Measurements from ENCODE around the gene AP1S1. TPM values are rescaled to one million over a fixed set of nuclear protein-coding genes. Genes with fewer than 3 reads are reported as not detected.
"Not testable (repeated sequence)": the region's sequence is repeated elsewhere in the genome, so short reads cannot be mapped to it uniquely, and the experiment has no call there.

The AP1S1 gene
- total RNA-seq, 1 donor from 2014 or later: 110 TPM

GRCh38 chr7:101199522-101199921 lies 45.2 kb downstream of the AP1S1 start:
- DNase-seq (ENCODE audit: low read depth in 2 of 2): not testable (repeated sequence)

GRCh38 chr7:101200504-101200861 lies 46.2 kb downstream of the AP1S1 start:
- DNase-seq (ENCODE audit: low read depth in 2 of 2): no peak

DNA sequence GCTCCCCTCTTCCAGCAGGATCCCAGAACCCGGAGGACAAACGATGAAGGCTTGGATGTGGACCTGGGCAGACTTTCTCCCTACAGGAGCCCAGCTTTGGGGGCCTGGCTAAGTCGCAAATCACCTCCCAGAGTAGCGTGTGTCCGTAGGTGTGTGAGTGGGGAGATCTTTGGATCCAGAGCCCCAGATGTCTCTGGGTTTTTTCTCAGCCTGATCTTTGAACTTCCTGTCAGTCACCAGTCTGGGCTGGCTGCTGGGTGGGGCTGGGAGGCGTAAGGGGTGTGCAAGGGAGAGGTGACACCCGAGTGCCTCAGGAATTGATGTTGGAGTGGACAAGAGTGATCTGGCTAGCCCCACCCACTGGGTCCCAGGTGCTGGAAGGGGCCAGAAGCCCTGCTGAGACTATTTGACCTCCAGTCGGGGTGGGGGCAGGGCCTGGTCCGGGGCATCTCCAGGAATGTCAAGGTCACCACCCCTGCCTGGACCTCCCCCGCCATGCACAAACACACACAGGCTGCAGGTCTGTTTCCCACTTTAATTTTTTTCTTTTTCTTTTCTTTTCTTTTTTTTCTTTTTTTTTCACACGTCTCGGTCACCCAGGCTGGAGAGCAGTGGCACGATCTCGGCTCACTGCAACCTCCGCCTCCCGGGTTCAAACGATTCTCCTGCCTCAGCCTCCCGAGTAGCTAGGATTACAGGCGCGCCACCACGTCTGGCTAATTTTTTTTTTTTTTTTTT lies 46.8 kb downstream of the AP1S1 start, which contains the start of gene MOGAT3:
Gene MOGAT3, minus strand, starts transcription at position 175 of the 738 bp plus-strand sequence. CDS start 182 bp downstream, outside the sequence.
- DNase-seq (ENCODE audit: low read depth in 2 of 2): no peak

DNA sequence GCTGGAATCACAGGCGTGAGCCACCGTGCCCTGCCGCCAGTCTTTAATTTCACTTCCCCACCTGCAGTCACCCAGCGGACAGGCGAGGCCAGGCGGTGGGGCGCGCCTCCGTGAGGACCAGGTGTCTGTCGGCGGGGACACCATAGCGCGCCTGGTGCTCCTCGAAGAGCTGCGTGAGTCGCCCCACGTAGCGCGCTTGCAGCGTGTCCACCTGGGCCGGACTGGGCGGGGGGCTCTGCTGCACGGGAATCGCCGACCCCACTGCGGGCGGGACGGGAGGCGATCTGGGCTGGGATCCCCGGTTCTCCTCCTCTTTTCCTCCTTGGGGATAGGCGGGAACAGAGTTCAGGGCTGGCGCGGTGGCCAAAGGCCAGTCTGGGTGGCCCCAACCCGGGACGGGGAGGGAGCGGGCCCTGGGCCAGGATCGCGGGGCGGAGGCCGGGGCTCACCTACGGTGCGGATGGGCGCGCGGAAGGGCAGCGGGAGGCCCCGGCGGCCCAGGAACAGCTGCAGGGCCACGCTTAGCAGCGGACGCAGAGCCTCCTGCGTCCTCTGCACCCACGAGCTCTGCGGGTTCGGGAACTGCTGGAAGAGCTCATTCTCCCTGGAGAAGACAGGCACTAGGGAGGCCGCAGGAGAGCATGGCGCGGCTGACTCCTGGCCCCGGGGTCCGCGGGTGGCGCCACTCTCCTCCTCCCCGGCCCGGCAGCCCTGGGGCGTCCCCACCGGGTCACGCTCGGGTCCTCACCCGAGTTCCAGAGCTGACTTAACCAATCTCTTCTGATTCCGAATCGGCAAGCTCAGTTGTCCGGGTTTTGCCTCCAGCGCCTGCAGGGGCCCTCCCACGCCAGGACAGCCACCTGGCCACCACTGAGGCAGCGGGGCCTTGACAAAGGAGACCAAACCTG lies 47.7 kb downstream of the AP1S1 start:
- DNase-seq (ENCODE audit: low read depth in 2 of 2): no peak

DNA sequence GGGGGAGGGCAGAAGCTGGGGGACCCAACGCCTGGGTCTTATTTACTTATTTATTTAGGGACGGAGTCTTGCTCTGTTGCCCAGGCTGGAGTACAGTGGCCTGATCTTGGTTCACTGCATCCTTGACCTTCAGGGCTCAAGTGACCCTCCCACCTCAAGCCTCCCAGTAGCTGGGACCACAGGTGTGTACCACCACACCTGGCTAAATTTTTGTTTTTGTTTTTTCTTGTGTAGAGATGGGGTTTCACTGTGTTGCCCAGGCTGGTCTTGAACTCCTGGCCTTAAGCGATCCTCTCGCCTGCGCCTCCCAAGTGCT lies 48.3 kb downstream of the AP1S1 start:
- no peak for DNase-seq (ENCODE audit: low read depth in 2 of 2)

DNA sequence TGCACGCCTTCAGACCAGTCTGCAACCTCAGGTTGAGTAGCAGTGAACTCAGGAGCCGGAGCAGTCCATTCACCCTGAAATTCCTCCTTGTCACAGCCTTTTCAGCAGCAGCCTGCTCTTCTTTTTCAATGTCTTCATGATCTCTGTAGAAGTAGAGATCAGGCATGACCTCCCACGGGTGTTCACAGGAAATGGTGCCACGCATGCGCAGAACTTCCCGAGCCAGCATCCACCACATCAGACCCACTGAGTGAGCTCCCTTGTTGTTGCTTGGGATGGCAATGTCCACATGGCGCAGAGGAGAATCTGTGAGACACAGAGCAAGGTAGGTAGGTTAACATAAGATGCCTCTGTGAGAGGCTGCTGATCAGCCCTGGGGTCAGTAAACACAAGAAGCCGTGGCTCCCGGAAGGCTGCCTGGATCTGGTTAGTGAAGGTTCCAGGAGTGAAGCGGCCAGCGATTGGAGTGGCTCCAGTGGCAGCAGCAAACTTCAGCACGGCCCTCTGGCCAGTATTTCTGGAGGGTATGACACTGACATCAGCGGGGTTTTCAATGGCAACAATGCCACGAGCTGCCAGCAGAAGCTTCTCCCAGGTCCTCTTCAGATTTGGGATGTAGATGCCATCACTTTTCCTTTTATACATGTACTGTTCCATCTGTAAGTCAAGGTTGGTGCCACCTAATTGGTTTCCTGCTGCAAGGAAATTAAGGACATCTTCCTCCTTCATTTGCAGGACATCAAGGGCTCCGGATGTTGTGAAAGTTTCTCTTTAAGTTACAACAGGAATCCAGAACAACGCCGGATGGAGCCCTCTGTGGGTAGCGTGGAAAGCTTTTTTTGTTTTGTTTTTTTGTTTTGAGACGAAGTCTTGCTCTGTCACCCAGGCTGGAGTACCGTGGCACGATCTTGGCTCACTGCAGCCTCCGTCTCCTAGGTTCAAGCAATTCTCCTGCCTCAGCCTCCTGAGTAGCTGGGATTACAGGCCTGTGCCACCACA lies 49.8 kb downstream of the AP1S1 start:
- not testable (repeated sequence) for DNase-seq (ENCODE audit: low read depth in 2 of 2)

- DNase-seq (ENCODE audit: low read depth in 2 of 2): no peak
Observed at GRCh38 chr7:101205901-101206664, 51.8 kb downstream of the AP1S1 start.

DNA sequence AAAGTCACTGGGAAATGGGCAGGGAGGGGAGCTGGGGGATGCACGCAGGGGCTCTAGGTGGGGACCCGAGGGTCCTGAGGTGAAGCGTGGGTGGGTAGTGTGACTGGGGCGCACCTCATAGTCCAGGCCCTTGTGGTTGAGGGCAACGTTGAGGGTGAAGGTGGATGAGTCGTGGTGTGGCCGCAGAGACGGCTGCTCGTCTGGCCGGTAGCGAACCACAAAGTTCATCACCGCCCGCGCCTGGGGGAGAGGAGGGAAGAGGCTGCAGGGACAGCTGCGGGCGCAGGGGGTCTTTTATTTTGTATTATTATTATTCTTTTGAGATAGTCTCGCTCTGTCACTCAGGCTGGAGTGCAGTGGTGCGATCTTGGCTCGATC lies 52.4 kb downstream of the AP1S1 start:
- no peak for DNase-seq (ENCODE audit: low read depth in 2 of 2)

- no peak for DNase-seq (ENCODE audit: low read depth in 2 of 2)
Observed at GRCh38 chr7:101207459-101207858, 53.2 kb downstream of the AP1S1 start.

DNA sequence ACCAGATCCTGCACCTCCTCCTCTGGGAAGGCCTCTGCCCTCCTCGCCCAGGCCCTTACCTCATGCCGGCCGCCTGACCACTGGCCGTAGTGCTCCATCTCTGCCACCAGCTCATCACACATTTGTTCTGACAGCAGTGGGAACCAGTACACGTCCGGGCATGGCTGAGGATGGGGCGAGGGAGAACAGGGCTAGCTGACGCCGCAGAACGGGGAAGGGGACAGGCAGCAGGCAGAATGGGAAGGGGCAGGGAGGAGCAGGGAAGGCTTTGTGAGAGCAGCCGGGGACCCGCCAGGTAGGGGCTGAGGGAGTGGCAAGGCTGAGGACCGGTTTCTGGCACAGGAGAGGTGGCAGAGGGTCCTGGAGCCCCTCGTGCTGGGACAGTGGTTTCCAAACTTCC lies 54.5 kb downstream of the AP1S1 start:
- no peak for DNase-seq (ENCODE audit: low read depth in 2 of 2)

GRCh38 chr7:101210143-101210542 lies 55.9 kb downstream of the AP1S1 start:
- no peak for DNase-seq (ENCODE audit: low read depth in 2 of 2)

Other genes starting within 250 kb of the AP1S1 start
- gene MUC3A, start 204.9 kb upstream of the AP1S1 start, total RNA-seq: not detected in 2 replicates
- gene MUC12, start 184.9 kb upstream of the AP1S1 start, total RNA-seq: not detected in 2 replicates
- not detected in 2 replicates for gene MUC17, start 134.4 kb upstream of the AP1S1 start, total RNA-seq
- gene TRIM56, start 69.0 kb upstream of the AP1S1 start, total RNA-seq: 9.2 and 18.3 TPM in 2 replicates
- gene SERPINE1, start 27.4 kb upstream of the AP1S1 start, total RNA-seq: 68.3 and 170 TPM in 2 replicates
- not detected in 2 replicates for gene VGF, start 11.1 kb downstream of the AP1S1 start, total RNA-seq
- gene NAT16, start 25.8 kb downstream of the AP1S1 start, total RNA-seq: not detected in 2 replicates
- gene MOGAT3, start 46.6 kb downstream of the AP1S1 start, total RNA-seq: not detected in 2 replicates
- 34.4 and 38.3 TPM in 2 replicates for gene PLOD3, start 63.1 kb downstream of the AP1S1 start, total RNA-seq
- 74.6 and 82.6 TPM in 2 replicates for gene ZNHIT1, start 63.7 kb downstream of the AP1S1 start, total RNA-seq
- 1.3 and 3.2 TPM in 2 replicates for gene CLDN15, start 83.3 kb downstream of the AP1S1 start, total RNA-seq
- gene FIS1, start 90.6 kb downstream of the AP1S1 start, total RNA-seq: 151 and 158 TPM in 2 replicates
- gene IFT22, start 167.3 kb downstream of the AP1S1 start, total RNA-seq: 9.5 and 10.0 TPM in 2 replicates
- gene COL26A1, start 208.4 kb downstream of the AP1S1 start, total RNA-seq: under 0.01 TPM in 1 of 2 replicates, not detected in the other

All from lung microvascular endothelial cell (primary cell).